ENCODE data around the gene PEMT.

- TF ChIP-seq ZNF316 (IDR thresholded peaks at IDR 0.05) (no peak), HMBOX1 (IDR thresholded peaks at IDR 0.05) (no peak), SP1 (CRISPR knock-in tag; IDR thresholded peaks at IDR 0.05) (no peak), MEIS2 (IDR thresholded peaks at IDR 0.05; ENCODE audit: partially characterized antibody) (no peak), POLR2AphosphoS5 (IDR thresholded peaks at IDR 0.05; ENCODE audit: control insufficient read depth, insufficient read depth, low read depth, low read length) (no peak), JUNB (CRISPR knock-in tag; conservative IDR thresholded peaks at IDR 0.05) (no peak), ESRRA (IDR thresholded peaks at IDR 0.05; ENCODE audit: borderline replicate concordance, low read depth) (no peak), MAX (CRISPR knock-in tag; IDR thresholded peaks at IDR 0.05) (no peak), EZH2 (IDR thresholded peaks at IDR 0.05; ENCODE audit: borderline replicate concordance, low read depth, low read length) (no peak), CBX3 (IDR thresholded peaks at IDR 0.05; ENCODE audit: borderline replicate concordance in 1 of 2, low read length in 2 of 2) (no peak), EP300 (IDR thresholded peaks at IDR 0.05; ENCODE audit: low read length) (no peak), HNRNPK (IDR thresholded peaks at IDR 0.05; ENCODE audit: low read depth, low read length, poor library complexity, severe bottlenecking) (no peak), JUN (IDR thresholded peaks at IDR 0.05; ENCODE audit: borderline replicate concordance, low read depth, low read length) (no peak), JUN (CRISPR knock-in tag; IDR thresholded peaks at IDR 0.05; ENCODE audit: borderline replicate concordance) (no peak)
- TF ChIP-seq, protein P1, sequence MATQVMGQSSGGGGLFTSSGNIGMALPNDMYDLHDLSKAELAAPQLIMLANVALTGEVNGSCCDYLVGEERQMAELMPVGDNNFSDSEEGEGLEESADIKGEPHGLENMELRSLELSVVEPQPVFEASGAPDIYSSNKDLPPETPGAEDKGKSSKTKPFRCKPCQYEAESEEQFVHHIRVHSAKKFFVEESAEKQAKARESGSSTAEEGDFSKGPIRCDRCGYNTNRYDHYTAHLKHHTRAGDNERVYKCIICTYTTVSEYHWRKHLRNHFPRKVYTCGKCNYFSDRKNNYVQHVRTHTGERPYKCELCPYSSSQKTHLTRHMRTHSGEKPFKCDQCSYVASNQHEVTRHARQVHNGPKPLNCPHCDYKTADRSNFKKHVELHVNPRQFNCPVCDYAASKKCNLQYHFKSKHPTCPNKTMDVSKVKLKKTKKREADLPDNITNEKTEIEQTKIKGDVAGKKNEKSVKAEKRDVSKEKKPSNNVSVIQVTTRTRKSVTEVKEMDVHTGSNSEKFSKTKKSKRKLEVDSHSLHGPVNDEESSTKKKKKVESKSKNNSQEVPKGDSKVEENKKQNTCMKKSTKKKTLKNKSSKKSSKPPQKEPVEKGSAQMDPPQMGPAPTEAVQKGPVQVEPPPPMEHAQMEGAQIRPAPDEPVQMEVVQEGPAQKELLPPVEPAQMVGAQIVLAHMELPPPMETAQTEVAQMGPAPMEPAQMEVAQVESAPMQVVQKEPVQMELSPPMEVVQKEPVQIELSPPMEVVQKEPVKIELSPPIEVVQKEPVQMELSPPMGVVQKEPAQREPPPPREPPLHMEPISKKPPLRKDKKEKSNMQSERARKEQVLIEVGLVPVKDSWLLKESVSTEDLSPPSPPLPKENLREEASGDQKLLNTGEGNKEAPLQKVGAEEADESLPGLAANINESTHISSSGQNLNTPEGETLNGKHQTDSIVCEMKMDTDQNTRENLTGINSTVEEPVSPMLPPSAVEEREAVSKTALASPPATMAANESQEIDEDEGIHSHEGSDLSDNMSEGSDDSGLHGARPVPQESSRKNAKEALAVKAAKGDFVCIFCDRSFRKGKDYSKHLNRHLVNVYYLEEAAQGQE (IDR thresholded peaks at IDR 0.05; ENCODE audit: borderline replicate concordance) = no peak
- TF ChIP-seq, protein P1 (CRISPR knock-in tag; IDR thresholded peaks at IDR 0.05; ENCODE audit: low read depth) = no peak
Observed at GRCh38 chr17:17518951-17519350, 72.6 kb downstream of the PEMT start.

Measured in K562 (cell line).